Effector CD4-positive, alpha-beta T cell (primary cell): ENCODE measurements around the gene EIF3I.
A peak's percentile ranks its signal among the peaks of the same experiment; 100 is the strongest.

ENCODE experiments used
- DNase-seq: peaks from one replicate; pipeline ENCODE4 v3.0.0-alpha.2; 2020

The EIF3I gene

DNA sequence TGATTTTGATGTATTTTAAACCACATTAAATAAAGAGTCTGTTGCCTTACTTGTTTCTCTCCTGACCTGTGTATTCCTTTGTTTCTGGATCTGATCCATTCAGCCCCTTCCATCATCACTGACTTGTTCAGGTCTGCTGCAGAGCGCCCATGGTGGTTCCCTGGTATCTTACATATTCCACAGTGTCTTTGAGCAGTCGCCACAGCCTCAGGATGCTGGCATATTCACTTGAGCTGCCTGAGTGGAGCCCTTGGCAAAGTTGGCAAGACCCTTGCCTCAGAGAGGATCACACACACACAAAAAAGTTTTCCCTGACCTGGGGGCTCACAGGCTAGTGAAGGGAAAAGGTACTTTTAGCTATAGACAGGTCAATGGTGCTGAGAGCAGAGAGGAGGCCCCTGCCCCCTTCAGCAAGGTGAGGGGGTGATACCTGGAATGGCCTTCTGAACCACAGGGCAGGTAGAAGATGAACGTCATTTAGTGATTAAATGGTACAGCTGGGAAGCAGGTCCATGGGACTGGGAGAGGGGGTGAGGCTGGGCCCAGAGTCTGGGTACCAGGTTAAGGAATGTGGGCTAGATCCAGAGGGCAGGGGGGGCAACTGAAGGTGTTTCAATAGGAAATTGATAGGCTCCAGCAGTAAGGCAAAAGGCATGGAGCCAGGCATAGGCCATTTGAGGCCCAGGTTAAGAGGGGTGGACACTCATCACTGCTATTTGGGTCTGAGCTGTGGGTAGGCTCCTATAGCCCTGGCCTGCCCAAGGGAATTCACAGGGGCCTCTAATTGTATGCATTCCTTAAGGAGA, 23.8 kb upstream of the EIF3I start:
- no peak for DNase-seq

DNA sequence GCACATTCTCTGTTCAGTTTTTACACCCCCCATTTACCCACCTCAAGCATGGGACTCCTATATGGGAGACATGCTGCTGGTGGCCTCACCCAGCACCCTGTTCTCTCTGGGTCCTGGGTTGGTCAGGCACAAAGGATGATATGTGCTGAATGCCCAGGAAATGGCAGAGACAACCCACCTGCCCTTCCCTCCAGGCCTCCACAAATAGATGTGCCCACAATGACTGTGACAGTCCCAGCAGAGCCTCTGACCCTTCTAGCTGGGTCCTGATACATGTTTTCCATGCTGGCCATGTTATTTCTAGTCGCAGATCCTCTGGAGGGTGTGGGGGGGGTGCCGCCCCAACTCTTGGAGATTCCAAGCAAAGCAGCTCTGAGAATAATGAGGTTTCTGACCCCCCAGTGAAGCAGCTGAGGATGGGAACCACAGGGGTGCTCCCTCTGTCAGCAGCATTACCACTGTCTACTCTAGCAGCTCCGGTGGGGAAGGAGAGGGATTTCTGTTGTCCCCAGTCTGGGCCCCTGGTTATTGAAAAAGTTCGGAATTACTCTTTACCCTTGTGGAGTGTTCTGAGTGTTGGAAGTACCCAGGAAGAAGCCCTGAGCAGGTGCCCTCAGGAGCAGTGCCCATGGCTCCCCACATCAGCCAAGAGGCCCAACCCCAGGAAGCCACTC, 23.0 kb upstream of the EIF3I start:
- no peak for DNase-seq

DNA sequence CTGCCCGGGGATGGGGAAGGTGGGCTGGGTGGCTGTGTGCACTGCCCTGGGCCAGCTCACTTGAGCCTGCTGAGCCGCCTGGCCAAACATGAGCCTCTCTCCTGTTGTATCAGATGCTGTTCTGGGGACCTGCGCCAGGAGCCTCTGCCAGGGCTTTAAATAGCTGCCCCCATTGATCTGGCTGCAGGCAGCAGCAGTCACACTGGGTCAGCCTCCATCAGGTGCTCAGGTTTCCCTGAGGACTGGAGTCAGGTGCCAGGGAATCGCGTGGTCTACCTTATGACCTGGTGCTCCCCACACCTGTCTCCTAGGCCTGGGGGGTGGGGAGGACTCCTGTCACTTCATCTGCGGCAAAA, 22.5 kb upstream of the EIF3I start:
- DNase-seq = no peak

DNA sequence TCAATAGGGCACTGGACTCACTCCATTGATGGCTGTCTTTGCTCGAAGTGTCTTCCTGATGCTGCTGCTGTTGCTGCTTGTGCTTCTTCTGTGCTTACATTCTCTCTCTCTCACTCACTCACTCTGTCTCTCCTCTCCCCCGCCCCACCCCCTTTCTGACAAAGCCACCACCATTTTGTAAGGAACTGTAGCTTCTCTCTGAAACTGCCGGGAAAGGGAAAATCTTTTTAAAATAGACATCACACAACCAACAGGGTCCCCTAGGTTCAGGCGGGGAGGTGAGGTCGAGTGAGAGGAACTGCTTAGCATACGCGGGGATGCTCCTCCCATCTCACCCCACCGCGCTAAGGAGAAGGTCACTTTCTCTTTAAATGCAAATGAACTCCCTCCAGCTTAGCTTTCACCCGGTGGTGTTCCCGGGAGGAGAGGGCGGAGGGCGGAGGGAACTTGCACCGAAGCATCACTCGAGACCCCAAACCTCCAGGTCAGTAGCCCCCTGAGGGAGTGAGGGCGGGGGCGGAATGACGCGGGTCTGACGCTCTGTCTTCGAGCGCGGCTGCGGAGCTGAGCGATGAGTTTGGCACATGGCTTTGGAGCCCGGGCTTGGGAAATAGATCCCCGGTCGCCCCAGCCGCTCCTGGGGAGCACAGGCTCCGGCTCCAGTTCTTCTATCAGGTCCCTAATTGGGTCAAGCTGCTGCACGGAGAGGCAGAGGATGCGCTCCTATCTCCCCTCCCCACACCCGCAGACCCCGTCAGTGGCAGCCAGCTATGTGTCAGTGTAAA, 21.8 kb upstream of the EIF3I start, which contains the start of gene CCDC28B:
Gene CCDC28B (plus strand): TSS at position 370 of the 785 bp plus-strand sequence. CDS start 1,341 bp downstream, outside the sequence.
- peak; percentile 40 for DNase-seq

DNA sequence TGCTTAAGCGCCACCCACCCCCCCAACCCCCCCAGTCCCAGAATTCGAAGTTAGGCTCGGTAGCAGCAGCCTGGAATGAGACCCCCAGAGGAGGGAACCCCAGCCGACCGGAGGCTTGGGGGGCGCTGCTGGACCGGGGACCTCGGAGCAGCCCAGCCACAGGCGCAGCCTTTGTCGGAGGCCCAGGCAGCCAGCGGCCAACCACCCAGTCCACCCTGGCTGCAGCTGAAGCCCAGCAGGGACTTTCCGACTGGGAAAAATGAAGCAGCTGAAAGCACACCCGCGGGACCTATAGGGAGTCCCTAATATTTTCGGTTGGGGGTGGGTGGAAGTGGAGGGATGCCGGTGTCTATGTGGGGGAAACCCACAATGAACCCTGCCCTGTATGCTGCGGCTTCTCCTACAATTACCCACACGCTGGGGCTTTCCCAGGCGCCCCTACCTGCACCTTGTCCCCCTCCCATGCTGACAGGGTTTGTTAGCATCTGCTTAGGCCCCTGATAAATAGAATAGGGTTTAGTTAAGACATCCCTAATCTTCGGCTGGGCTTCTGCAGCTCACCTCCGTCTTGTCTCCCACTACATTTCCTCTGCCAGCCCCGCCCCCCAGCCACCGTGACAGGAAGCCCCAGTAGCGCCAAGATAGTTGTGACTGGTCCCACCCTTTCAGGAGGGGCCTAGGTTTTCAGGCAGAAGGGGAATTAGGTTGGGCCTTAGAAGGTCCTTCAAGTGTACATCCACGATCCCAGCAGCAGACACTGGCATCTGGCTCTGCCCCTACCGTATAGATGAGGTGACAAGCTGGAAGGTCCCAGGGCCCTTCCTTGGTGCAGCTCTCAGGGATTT, 21.0 kb upstream of the EIF3I start:
- DNase-seq = peak; percentile 72

DNA sequence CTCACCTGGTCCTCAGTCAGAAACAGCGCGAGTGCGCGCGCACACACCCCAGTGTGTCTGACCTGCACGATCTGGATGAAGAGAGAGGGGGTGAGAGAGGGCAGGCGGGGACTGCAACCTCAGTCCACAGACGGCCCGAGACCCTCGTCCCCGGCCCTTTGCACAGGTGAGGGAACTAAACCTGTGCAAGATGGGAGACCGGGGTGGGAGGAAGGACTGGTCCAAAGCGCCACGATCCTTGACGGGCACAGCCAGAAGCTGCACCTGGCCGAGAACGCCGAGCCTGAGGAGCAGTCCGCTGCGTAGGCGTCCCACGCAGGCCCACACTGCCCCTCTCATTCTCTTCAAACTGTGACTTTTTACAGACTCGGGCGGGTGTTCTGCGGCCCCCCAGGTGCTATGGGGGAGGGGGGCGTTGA, 17.3 kb upstream of the EIF3I start:
- DNase-seq = no peak

DNA sequence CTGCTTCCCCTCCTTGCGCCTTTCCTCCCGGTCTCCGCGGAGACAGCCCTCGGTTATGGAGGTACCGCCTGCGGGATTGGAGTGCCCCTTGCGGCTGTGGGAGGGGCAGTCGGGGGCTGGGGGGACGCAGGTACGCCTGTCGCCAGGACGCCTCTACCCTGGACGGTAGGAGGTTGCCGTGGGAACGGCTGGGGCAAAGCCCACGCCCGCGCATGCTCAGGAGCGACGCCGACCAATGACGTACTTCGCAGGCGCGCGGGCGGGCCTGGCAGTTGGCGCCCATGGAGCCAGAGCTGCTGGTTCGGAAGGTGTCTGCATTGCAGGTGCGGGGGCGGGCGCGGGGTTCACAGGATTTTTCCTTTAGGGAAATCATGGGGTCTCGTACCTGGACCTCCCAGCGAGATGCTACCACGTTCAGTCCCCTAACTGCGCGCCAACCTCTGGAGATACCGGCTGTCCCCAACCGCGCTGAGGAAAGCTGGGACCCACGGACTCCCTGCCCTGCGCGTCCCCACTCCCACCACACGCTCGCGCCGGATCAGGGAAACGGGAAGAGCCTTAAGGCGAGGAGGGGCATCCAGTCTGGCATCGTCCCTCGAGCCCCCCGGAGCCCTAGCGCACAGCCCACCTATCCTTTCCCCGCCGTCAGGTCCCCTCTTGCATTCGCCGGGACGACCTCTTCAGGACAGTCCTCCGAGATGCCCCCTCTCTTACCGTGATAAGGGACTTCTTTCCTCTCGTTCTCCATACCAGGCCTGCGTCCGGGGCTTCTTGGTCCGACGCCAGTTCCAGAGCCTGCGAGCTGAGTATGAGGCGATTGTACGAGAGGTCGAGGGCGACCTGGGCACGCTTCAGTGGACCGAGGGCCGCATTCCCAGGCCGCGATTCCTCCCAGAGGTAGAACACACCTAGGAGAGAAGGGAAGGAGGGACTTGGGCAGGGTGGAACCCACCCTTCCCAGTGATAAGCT, 16.5 kb upstream of the EIF3I start, which contains the start of gene IQCC:
Gene IQCC (plus strand): TSS at position 271 of the 970 bp plus-strand sequence. CDS start 11 bp downstream, at position 282.
- DNase-seq = peak; percentile 81

DNA sequence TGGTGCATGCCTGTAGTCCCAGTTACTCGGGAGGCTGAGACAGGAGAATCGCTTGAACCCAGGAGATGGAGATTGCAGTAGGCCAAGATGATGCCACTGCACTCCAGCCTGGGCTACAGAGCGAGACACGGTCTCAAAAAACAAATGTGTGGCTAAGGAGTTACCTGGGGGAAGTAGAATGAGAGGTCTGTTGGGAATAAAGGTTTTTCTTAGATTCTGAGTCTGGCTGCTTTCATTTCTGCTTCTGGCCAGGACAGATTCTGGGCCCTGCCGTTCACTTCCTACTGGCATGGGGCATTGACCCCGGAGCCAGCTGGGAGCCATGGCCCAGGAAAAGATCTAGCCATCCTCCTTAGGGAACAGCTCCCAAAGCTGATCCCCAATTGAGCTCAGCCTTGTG, 13.7 kb upstream of the EIF3I start:
- DNase-seq = no peak

DNA sequence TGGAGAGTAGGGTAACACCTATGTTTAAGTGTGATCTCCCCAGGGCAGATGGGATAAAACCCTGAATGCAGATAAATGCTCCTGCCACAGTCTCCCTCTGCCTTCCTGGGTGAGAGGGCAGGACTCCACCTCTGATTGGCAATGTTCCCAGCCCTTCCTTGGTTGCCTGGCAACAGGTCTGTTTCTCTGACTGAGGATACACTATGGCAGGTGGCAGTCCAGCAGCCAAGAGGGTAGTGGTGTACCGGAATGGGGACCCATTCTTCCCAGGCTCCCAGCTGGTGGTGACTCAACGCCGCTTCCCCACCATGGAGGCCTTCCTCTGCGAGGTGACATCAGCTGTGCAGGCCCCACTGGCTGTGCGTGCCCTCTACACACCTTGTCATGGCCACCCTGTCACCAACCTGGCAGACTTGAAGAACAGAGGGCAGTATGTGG, 13.3 kb upstream of the EIF3I start, which contains the start of gene DCDC2B:
Gene DCDC2B (plus strand): TSS at position 199 of the 438 bp plus-strand sequence. CDS start 5 bp downstream, at position 204.
- DNase-seq = no peak

DNA sequence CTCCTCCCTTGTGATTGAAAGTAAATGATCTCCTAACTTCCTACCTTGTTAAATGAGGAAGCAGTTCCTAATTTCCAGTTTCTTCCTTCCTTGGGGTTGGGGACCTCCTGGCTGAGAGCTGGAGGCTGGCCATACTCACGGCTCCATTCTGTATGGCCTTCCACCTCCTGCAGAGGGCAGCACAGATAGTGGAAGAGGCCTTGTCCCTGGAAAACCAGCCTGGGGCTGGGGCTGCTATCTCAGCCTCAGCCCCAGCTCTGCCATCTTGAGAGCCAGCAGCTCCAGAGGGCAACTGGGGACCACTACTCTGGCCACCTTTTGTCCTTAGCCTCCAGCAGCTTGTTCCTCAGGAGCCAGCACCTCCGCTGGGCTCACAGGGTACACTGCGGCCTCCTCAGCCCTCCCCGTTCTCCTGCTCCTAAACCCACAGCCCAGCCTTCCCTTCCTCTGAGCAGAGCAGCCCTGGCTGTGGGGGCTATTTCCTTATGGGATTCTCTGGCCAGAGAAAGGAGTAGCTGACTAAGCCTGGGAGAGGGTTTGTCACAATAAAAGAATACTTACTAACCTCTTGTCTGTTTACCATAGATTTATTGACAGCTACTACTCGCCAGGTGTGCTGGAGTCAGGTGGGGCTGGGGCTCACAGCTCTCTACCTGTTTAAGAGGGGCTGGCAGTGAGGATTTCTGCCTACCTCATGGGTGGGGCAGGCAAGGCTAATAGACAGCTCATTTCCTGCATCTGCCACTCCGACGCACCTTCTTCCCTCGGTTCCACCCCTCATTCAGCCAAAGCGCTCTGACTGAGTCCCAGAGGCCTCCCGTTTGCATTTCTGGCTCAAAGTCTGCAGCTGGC, 6.4 kb upstream of the EIF3I start:
- DNase-seq = peak; percentile 46

DNA sequence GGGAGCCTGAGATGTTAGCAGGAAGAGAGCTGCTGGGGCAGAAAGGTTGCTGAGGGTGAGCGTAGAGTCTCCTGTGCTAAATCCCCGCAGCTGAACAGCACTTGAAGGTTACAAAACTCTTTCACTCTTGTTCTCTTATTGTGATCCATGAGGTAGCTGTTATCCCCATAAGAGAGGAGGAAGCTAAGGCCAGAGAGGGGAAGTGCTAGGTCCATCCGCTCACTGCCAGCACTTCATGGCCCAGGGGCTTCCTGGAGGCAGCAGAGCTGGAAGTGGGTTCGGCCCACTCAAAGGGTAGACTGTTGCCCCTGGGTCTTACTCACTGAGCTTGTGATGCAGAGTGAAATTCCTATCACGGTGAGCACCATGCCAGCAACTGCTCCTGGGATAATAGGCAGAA, 5.6 kb upstream of the EIF3I start:
- no peak for DNase-seq

DNA sequence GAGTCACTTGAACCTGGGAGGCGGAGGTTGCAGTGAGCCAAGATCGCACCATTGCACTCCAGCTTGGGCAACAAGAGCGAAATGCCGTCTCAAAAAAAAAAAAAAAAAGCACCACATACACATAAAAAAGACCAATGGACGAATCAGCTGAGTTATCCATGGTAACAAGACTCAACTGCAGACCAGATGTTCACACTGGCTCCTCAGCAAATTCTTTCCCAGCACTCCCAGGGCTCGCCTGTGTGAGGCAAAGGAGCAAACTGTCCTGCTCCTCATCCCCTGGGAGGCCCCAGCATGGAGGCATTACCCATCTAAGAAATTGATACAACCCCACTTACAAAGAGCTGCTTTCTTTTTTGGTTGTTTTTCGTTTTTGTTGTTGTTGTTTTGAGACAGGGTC, 3.2 kb upstream of the EIF3I start:
- no peak for DNase-seq

DNA sequence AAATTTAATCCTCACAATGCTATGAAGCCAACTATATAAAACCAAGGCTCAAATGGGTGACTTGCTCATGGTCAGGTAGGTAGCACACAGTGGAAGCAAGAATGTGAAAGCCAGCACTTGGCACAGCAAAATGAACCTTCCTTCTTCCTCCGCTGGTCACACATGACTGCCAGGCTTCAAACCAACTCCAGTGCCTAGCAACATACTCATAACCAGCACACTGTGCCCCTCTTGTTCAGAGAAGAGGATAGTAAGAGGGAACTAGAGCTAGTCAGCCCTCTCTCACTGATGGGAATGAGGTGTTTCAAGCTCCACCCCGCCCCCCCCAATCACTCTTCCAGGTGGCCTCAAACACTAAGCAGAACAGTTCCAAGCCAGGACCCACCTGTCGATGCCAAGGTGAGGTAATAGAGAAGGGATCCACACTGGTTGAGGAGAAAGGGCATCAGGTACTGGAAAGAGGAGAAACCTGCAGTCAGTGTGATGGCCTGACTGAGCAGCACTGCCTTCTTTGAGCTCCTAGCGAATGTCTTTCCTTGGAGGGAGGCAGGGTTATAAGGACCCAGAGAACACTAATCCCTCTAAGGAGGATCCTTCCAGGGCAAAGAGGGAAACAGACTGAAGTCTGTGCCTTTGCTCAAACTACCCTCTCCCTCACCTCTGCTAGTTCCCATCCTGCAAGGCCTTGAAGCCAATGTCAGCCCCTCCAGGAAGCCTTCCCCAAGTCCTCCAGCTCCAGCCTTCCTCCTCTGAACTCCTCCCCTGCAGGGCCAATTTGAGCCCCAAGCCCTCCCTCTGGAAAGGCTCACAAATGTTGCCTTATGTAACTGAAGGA, 1.2 kb upstream of the EIF3I start:
- no peak for DNase-seq

DNA sequence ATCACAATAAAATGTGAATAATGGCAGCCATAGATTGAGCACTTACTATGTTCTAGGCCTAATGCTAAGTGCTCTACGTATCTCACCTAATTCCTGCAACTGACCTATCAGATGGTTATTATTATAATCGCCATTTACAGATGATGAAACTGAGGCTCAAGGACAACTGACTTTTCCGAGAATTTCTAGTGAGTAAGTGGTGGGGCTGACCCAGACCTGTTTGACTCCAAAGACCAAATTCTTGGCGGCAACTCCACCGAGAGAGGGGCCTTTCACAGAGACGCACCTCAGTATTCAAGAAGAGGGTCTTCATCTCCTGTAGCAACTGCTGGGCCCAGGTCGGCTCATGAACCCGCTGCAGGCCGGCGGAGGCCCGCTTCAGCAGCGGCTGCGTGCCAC, 627 bp upstream of the EIF3I start:
- DNase-seq = no peak

DNA sequence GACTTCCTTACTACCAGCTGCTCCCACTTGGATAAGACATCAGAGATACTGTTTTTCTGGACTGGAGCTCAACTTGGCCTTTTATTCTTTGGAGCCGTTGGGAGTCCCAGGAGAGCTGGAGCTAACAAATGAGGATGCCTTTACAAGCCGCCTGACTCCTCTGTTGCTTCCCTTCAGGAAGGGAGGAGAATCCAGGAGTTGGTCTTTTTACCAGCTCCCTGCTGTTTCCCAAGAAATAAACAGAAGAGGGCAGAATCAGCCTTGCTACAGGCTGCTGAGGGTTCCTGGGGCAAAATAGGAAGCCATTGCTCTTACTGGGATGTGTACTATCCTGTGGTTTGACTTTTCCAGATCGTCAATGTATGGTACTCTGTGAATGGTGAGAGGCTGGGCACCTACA, 1.5 kb downstream of the EIF3I start:
- no peak for DNase-seq

DNA sequence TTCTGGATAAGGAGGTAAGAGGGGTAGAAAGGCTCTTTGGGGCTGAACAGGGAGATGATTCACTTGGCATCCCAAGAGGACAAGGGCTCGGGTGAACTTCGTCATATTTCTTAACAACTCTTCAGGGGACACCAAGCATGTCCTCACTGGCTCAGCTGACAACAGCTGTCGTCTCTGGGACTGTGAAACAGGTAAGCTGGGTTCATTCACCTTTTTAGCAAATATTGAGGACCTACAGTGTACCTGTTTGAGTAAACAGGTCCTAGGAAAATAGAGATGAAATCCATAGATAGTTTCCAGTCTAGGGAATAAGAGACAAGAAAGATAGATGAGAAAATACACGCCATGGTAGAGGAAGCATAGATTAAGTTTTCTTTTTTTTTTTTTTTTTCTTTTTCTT, 2.1 kb downstream of the EIF3I start:
- DNase-seq = no peak

DNA sequence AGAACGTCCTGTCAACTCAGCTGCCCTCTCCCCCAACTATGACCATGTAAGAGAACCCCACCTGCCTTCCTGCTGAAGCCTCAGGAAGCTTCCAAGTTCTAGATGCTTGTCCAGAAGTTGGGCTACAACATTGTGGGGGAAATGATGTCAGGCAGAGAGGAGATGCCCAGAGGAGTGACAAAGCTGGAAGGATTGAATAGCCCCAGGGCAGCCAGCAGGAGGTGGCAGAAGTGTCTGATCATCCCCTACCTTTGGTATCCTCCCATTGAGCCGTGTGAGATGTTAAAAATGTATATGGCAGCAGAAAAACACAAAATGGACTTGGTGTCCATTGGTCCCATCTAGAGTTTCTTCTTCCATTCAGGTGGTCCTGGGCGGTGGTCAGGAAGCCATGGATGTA, 6.6 kb downstream of the EIF3I start:
- no peak for DNase-seq

DNA sequence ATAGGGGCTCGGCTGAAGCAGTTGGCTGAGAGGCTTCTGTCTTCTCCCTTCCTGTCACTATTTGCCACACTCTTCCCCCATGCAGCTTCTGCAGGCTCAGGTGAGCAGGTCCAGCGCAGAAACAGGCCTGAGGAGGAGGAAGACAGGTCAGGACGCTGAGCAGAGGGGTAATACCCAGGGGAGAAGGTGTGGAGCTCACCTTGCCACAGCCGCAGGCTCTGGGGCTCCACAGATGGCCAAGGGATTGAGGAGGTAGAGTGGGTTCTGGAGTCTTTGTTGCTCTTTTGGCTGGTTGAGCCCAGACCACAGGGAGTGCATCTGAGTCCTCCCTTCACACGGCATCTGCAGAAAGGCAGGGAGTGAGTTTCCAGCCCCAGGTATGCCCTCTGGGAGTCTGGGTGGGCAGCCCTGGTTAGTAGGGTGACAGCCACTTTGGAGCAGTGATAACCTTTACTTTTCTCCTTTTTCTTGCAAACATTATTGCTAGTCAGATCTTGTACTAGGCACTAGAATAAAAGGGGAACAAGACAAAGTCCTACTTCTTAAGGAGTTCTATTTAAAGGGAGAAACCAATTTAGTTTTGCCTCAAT, 9.7 kb downstream of the EIF3I start:
- no peak for DNase-seq
